SK-N-DZ (cell line): ENCODE data around the gene AGR2. TPM values are rescaled to one million over a fixed set of nuclear protein-coding genes. Genes with fewer than 3 reads are reported as not detected.
"Not testable (repeated sequence)": the region's sequence is repeated elsewhere in the genome, so short reads cannot be mapped to it uniquely, and the experiment has no call there.

Source experiments
- DNase-seq: peaks from one replicate; pipeline ENCODE4 v3.0.0-alpha.2; 2015; ENCODE audit warnings: low spot score
- polyA plus RNA-seq, 2 experiments: library from polyadenylated mRNA; depleted of rRNA; stranded (reverse); fragments of >200 nt; gene quantifications; 2 replicates each; pipeline ENCODE4 v1.2.3, GENCODE V29; 2014

The AGR2 gene
- not detected in 2 replicates for polyA plus RNA-seq (2014; cell fraction: cytosol; rRNA removed)
- not detected in 2 replicates for polyA plus RNA-seq (2014; cell fraction: nucleus; rRNA removed)

DNA sequence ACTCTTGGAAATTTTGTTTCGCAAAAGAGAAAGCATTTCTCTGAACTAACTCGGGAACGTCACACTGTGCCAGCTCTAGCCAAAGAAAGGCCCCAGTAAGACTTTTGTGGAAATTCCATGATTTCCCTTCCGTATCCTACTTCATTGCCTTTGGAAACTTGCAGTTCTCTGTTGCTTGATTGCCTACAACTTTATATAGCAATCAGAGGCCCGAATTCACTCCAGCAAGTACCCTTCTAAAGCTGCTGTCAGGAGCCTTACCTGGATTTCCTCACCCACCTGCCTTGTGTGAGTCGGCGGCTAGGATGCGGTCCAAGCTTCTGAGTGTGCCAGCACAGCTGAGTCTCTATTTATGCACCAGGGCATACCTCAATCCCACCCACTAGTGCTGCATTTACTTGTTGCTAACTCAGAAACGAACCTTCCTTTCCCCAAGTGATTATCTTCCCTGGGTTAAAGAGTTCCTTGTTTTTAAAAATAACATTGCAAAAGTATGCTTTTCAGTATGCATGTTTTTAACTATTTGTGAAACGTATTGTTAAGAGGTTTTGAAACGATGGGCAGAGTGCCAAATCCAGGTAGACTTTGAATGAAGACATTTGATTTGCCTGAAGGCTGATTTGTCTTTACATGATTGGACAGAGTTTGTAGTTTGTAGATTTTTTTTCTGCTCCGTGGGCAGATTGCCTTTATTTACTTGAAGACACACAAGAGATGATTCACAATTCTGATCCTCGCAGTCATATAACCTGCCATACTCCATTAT, at the start of gene AGR2:
Gene AGR2, minus strand, starts transcription at position 326 of the 766 bp plus-strand sequence. CDS start 3,203 bp downstream, outside the sequence.
- no peak for DNase-seq

DNA sequence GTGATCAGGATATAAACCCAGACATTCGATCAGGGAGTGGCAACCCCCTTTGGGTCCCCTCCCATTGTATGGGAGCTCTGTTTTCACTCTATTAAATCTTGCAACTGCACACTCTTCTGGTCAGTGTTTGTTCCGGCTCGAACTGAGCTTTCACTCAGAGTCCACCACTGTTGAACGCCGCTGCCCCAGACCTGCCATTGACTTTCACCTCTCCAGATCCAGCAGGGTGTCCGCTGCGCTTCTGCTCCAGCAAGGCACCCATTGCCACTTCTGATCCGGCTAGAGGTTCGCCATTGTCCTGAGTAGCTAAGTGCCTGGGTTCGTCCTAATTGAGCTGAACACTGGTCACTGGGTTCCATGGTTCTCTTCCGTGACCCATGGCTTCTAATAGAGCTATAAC, 48.4 kb upstream of the AGR2 start:
- not testable (repeated sequence) for DNase-seq

DNA sequence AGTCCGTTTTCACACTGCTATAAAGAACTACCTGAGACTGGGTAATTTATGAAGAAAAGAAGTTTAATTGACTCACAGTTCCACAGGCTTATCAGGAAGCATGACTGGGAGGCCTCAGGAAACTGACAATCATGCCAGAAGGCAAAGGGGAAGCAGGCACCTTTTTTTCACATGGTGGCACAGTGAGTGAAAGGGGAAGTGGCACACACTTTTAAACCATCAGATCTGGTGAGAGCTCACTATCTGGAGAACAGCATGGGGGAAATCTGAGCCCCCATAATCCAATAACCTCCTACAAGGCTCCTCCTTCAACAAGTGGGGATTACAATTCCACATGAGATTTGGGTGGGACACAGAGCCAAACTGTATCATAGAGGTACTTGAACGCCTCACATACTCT, 47.0 kb upstream of the AGR2 start:
- DNase-seq = no peak

DNA sequence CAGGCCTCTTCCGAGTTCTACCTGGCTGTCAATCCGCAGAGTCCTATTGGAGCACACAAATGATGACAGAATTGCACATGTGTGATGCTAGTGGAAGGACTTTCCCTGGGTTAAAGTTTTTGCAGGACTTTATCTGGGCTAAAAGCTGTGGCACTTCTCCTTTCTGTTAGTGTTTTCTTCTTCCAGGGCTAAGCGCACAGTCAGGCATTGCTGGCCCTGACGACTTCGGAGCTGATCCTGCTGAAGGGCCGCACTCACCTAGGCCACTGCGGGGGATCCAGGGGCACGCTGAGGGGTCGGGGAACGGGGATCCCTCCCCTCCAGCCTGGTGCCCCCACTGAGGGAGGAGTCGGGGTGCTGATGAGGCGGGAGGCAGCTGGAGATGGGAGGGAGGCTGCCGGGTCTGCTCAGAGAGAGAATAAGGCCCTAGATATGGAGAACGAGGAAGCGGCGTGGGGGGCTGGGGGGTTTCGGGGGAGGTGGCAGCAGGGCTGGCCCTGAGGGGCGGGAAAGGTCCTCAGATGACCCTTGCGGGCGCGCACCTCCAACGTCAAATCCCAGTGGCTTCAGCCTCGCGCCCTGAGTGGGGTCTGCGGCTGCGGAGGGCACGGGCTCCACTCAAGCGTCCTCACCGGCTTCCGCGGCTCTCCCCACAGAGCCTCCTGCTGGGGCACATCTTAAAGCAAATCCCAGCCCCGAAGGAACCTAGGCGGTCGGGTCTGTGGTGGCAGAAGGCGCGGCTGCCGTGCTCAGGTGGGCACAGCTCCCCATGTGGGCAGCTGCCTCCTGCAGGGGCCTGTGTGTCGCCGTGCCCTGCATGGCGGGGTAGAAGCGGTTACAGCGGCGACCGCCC, 46.0 kb upstream of the AGR2 start:
- DNase-seq = no peak

DNA sequence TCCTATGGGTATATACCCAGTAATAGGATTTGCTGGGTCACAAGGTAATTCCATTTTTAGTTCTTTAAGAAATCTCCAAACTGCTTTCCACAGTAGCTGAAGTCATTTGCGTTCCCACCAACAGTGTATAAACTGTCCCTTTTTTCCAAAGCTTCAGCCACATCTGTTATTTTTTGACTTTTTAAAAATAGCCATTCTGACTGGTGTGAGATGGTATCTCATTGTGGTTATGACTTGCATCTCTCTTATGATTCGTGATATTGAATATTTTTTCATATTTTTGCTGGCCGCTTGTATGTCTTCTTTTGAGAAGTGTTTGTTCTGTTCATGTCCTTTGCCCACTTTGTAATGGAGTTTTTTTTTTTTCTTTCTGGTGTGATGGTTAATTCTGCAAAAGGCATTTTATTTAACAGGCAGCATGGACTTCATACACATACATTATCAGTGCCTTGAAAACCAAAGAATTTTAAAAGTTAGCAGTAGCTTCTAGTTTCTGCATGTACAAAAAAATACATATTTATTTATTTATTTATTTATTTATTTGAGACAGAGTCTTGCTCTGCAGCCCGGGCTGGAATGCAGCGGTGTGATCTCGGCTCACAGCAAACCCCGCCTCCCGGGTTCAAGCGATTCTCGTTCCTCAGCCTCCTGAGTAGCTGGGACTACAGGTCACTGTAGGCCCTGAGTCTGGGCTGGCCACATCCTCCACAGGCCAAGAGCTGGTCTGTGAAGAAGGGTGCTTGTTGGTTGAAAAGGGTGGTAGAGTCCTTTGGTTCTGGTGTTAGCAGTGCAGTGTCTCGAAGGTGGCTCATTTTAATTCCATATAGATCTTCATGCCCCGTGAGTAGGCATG, 44.7 kb upstream of the AGR2 start:
- DNase-seq = no peak

DNA sequence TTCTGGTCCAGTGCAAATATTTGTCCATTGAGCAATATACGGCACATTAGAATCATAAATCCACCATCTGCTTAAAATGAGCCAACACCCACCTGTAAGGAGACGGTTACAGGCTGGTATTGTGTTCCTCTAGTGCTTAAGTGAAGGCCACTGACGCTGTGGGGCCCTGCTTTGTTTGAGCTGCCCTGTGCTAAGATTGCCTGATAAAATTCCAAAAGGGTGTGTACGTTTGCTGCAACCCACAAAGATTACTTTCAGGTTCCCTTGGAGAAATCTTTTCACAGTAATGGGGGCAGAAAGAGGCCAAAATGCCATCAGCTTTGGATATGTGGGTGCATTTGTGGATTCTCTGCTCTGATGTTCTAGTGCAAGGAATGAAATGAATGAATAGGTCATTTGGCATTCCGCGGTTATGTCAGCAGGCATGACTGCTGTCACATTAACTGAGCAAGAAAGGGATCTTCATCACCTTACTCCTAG, 42.6 kb upstream of the AGR2 start:
- DNase-seq = no peak

DNA sequence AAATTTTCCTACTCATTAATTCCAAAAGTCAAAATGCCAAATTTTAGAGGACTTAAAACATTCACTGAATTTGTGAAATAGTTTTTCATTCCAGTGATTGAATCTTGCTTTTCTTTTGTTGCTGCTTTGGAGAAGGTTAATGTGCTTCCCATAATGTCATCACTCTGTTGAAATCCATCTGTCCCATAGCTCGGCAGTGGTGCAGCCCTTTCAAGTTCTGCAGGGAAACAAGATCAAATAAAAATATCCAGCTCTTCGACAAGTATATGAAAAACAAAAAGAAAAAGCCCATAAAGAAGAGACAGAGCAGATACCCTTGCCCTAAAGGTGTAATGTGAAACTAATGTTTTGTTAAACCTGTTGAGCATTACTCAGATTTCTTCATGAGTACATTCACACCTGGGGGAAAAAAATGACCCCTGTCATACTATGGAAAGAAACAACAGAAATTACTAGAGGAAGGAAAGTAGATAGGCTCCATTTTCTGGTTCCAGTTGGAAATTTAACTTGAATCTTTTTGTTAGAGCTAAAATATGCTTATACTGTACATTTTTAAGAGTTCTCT, 41.9 kb upstream of the AGR2 start:
- DNase-seq = peak; percentile 13

DNA sequence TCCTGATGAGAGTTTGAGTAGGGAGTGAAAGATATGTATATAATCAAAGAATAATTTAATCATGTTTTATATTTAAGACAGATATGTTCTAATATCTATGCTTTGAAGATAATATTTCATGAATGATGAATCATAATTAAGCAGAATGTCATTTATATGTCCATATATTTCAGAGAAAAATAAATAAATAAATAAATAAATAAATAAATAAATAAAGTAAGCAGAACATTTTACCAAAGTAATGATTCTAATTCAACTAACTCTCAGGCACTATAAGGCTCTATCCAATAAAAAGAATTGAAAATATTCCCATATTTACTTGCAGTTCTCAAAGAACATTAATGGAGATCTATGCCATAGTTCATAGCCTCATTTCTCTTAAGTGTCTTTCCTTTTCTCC, 40.9 kb upstream of the AGR2 start:
- no peak for DNase-seq

DNA sequence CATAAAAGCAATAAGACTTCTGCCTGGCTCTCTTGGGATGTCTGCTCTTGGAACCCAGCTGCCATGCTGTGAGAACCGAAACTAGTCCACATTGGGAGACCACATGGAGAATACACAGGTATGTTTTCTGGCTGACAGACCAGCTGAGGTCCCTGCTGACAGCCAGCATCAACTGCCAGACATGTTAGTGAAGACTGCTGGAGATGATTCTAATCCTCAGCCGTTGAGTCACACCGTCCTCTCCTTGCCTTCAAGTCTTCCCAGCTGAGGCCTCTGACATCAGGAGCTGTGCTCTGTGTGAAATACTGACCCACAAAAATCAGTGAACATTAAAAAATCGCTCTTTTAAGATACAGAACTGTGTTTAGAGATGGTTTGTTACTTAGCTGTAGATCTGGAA, 36.9 kb upstream of the AGR2 start:
- DNase-seq = no peak

DNA sequence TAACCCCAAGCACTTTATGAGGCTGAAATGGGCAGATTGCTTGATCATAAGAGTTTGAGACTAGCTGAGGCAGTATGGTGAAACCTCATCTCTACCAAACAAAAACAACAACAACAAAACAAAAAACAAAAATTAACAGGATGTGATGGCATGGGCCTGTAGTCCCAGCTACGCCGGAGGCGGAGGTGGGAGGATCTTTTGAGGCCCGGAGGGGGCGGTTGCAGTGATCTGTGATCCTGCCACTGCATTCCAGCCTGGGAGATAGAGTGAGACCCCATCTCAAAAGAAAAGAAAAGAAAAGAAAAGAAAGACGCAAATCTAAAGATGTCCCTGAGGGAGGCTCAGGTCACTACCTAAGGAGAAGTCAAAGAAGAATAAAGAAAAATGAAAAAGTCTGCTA, 35.3 kb upstream of the AGR2 start:
- DNase-seq = no peak

DNA sequence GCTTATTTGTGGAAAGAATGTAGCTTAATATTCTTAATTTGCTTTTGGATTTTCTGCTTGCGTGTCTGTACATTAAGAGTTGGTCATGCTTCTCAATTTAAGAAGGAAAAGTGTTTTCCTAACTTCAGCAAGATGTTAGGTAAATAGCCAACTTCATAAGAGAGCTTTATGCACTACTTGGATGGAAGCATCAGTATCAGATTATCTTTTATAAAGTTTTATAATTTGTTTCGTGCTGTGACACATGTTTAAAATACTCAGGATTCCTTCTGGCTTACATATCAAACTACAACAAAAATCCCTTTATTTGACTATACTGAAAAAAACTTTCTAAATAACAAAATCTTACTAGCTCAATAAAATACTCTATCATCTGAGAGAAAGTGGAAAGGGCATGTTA, 34.8 kb upstream of the AGR2 start:
- DNase-seq = no peak

DNA sequence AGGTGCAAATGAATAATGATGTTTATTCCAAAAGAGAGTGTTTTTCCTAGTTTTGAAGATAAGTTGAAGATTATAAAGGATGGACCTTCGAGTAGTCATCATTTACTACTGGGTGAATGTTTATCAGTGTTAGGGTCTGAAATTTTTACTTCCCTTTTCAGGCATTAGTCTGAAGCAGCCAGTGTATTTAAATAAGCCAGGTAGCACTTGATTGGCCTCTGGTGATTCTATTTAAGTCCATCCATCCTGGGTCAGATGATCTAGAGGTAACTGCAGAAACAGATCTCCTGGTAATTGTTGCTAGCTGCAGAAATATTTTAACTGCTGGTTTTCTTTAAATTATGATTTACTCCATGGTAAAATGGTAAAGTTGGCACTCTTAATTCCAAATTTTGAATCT, 34.1 kb upstream of the AGR2 start:
- no peak for DNase-seq

DNA sequence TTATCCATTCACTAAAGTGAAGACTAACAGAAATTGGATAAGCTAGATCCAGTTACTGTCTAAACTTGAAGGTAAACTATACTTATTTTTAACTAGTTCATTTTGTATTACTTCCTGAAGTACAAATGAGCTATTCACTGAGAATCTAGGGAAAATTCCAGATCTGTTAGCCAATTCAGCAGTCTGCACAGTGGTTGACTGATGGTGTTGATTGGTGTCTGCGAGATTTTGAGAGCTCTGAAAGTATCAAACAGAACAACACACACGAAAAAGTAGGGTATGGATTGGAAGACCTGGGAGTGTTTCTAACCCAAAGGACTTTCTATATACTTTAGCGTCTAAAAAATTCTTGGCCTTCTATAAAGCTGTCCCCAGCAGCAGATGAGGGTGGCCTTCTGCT, 33.6 kb upstream of the AGR2 start:
- no peak for DNase-seq

DNA sequence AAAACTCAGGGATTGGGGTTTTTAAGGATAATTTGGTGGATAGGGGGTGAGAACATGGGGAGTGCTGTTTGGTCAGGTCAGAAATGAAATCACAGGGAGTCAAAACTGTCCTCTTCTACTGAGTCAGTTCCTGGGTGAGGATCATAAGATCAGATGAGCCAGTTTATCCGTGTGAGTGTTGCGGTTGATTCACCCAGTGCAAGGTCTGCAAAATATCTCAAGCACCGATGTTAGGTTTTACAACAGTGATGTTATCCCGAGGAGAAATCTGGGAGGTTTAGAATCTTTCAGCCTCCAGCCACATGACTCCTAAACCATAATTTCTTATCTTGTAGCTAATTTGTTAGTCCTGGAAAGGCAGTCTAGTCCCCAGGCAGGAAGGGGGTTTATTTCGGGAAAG, 31.7 kb upstream of the AGR2 start:
- DNase-seq = no peak

DNA sequence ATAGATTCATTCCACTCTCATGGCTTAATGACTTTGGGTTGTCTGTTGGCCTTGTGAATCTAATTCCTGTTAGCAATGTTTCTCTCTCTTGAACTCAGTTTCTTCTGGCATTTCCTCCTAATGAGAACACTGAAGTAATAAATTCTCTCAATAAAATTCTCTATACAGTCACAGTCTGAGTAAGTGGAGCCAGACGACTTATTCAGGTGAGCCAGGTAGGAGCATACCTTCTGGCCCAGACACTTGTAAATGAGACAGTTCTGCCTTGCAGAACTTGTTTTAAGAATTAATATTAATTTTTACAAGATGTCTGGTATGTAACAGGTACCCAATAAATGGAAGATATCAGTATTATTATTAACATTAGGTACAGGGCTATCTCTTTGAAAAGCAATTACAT, 28.6 kb upstream of the AGR2 start:
- no peak for DNase-seq

DNA sequence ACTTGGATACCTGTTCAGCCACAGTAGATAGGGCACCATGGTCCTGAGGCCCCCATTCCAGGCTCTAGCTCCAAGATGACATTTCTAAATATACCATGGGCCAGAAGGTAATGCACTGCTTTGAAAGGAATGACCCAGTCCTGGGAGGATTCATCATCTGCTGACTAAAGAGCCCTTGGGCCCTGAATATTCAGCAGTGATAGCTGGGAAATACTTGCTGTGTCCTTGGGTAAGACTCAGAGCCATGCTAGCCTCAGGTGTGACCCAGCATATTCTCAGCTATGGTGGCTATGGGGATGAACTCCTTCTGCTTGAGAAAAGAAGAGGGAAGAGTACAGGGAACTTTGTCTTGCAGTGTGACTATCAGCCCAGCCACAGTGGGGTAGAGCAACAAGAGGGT, 21.3 kb upstream of the AGR2 start:
- DNase-seq = no peak

DNA sequence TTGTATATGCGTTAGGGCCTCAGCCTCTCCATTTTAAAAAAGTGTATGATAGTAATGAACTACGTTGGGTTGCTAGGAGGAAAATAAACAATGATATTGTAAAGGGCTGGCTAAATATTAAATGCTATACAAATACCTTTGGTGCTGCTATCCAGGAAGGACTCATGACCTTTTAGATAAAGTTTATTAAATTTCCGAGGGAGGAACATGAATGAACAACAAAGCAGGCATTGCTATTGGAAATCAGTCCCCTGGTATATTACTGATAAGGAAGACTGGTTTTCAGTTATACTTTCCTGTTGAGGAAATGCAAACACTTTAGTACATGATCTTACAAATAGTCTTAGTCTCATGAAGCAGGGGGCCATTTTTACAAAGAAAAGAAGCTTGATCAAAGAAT, 17.2 kb upstream of the AGR2 start:
- DNase-seq = no peak

DNA sequence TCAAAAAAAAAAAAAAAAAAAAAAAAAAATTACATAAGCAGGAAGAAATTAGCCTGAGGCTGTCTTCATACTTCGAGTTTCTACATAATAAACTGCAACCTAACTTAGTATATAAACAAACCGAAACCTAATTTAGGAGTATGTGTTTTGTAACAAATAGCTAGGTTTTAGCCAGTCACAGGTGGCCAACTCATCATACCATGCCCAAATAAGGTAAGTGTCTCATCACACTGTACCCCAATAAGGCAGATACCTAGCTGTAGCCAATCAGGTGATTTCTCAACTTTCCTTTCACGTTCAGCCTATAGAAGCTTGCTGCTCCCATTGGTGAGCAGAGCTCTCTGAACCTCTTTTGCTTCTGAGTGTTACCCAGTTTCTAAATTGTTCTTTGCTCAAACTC, 13.9 kb upstream of the AGR2 start:
- DNase-seq = no peak

DNA sequence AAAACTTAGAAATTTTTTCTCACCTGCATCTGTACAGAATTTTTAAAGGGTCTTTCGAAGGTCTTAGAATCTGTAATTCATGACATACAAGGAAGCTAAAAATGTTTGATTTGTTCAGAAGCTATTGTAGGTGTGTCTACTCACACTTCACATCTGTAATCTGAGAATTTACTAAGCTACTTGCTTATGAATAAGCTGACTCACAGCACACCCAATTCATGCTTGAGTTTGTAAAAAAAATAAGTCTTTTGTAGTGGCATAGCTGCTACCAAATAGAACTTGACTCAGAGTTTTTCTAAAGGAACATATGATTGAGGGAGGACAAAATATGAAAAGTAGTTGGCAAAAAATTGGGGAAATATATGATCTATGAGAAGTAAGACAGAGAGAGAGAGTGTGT, 12.7 kb upstream of the AGR2 start:
- no peak for DNase-seq

DNA sequence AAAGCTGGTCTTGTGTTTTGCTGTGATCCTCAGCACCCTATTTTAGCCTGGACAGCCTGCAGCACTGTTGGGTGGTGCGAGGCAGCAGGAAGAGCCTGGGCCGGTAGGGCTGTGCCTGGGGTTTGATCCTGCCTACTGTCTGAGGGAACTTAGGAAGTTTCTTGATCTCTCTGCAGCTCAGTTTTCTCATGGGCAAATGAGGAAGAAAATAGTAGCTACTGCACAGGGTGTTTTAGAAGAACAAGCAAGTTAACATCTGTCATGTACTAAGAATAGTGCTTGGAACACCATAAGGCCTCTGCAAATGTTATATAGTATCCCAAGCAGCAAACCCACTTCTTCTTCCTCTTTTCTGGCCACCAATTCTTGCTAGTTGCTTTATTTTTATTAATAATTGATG, 12.0 kb upstream of the AGR2 start:
- no peak for DNase-seq

DNA sequence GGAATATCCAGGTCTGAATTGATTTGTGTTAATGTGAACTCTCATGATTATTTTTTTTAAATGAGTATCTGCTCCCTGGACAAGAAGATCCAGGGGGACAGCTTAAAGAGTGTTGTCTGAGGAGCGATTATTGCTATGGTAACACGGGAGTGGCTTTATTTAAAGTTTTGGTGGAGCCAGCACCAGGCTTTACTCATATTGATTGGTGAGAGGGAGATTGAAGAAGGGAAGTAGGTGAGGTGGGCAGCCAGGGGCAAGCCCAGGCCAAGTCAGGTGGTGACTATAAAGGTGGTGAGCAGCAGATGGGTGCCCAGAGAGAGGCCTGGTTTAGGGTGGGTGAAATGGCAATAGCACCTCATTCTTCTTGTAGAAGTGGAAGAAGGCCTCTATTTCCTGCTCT, 10.2 kb upstream of the AGR2 start:
- DNase-seq = no peak

DNA sequence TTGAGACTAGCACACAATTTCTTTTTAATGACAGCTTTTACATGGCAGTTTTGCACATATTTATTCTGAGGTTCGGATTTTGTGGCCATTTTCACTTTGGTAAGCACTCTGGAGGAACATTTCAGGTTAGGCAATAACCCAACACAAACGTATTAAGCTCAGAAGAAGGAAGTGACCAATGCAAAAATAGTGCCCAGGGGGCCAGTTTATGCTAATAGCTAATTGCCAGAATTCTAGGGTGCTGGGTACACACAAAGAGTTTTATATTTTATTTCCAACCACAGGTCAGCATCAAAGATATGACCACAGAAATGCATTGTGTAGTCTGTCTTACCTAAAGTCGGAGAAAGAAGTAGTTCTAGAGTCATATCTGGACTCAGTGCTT, 8.4 kb upstream of the AGR2 start:
- no peak for DNase-seq
